ENCODE data around the gene DHX32. TPM values are rescaled to one million over a fixed set of nuclear protein-coding genes. Genes with fewer than 3 reads are reported as not detected.
"Not testable (repeated sequence)": the region's sequence is repeated elsewhere in the genome, so short reads cannot be mapped to it uniquely, and the experiment has no call there.

DHX32 gene
- total RNA-seq, 1 experiment from 2014 or later: 12.0 TPM

DNA sequence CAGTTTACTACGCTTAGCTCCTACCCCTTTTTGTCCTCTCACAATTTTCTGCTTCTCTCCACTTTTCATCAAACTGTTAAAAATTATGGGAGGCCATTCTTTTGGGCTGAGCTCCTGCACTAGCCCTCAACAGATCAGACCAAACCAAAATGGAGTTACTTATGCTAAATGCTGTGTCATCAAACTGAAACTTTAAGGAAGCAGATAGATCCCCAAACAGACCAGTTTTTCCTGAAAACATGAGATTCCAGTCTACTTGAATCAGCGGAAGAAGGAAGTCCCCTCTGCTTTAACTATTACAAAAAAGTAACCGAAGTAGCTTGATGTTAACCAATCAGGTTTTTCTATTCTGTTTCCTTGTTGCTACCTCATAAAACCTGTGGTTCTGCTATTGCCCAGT is 35.9 kb upstream of the DHX32 start:
- DNase-seq: no peak
- Histone ChIP-seq H3K4ac (ENCODE audit: low read depth, low read length) (no peak overlapping the region), H3K18ac (ENCODE audit: insufficient read length, low read depth, low read length) (no peak overlapping the region), H2BK20ac (ENCODE audit: low read depth, low read length, poor library complexity, severe bottlenecking) (no peak overlapping the region), H2BK12ac (ENCODE audit: insufficient read length, low read depth, low read length) (no peak overlapping the region), H4K5ac (ENCODE audit: insufficient read length, low read depth, low read length) (no peak overlapping the region), H3K4me1 (ENCODE audit: insufficient read depth, low read length) (no peaks in the 10 kb centered on the region), H2BK5ac (ENCODE audit: insufficient read length, low read length) (no peak overlapping the region), H4K20me1 (ENCODE audit: control insufficient read depth, insufficient read depth, insufficient read length) (no peaks in the 10 kb centered on the region), H2AK5ac (ENCODE audit: insufficient read length, low read length) (no peak overlapping the region), H3K9ac (ENCODE audit: extremely low read depth, insufficient read length, low read length) (no peak overlapping the region), H3K23me2 (ENCODE audit: insufficient read length, low read depth, low read length, poor library complexity, severe bottlenecking) (no peaks in the 10 kb centered on the region), H2BK15ac (ENCODE audit: low read depth, low read length) (no peak overlapping the region), H3K9me3 (ENCODE audit: control insufficient read depth, low read depth, low read length) (no peaks in the 10 kb centered on the region), H3K79me2 (ENCODE audit: insufficient read depth, low read length) (no peaks in the 10 kb centered on the region), H3K27ac (ENCODE audit: insufficient read length, low read depth, low read length) (no peak overlapping the region), H3K27me3 (ENCODE audit: insufficient read depth, low read length) (no peaks in the 10 kb centered on the region), H3K4me2 (ENCODE audit: insufficient read depth, insufficient read length, low read length) (no peak overlapping the region), H3K79me1 (ENCODE audit: insufficient read depth, low read depth, low read length, poor library complexity, severe bottlenecking) (no peaks in the 10 kb centered on the region), H3T11ph (ENCODE audit: low read length) (no peak overlapping the region), H3K56ac (ENCODE audit: insufficient read length, low read depth, low read length) (no peak overlapping the region), H4K8ac (replicated peaks; ENCODE audit: insufficient read length, low read depth, low read length) (no peak overlapping the region), H4K91ac (ENCODE audit: insufficient read length, low read depth, low read length) (no peak overlapping the region), H3K23ac (ENCODE audit: insufficient read length, low read depth, low read length) (no peak overlapping the region), H2AFZ (ENCODE audit: low read length) (no peak overlapping the region), H3K14ac (ENCODE audit: insufficient read depth, low read length) (no peak overlapping the region), H2BK120ac (ENCODE audit: low read depth, low read length, poor library complexity, severe bottlenecking) (no peak overlapping the region)
- Mint-ChIP-seq H3K4me3 (no peak overlapping the region), H3K9me3 (peaks cover 7 to 11% of the 10 kb centered on the region in 2 experiments), H3K27me3 (ENCODE audit: low read depth) (no peaks in the 10 kb centered on the region; the same call in 1 of the 2 replicates), H3K27ac (no peak overlapping the region), H3K4me1 (peaks cover 2 to 7% of the 10 kb centered on the region in 2 experiments; a peak in 3 of 4 replicates), H3K36me3 (ENCODE audit: insufficient read depth in 1 of 3, low read depth in 3 of 3) (peaks cover 0 to 6% (median 2%) of the 10 kb centered on the region in 3 experiments; a peak in 3 of 7 replicates)
- WGBS (ENCODE audit: extremely low coverage, insufficient read length, low lambda C conversion rate): no CpG with 5 or more reads among the region's 3 CpGs
- TF ChIP-seq, protein P1, sequence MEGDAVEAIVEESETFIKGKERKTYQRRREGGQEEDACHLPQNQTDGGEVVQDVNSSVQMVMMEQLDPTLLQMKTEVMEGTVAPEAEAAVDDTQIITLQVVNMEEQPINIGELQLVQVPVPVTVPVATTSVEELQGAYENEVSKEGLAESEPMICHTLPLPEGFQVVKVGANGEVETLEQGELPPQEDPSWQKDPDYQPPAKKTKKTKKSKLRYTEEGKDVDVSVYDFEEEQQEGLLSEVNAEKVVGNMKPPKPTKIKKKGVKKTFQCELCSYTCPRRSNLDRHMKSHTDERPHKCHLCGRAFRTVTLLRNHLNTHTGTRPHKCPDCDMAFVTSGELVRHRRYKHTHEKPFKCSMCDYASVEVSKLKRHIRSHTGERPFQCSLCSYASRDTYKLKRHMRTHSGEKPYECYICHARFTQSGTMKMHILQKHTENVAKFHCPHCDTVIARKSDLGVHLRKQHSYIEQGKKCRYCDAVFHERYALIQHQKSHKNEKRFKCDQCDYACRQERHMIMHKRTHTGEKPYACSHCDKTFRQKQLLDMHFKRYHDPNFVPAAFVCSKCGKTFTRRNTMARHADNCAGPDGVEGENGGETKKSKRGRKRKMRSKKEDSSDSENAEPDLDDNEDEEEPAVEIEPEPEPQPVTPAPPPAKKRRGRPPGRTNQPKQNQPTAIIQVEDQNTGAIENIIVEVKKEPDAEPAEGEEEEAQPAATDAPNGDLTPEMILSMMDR (conservative IDR thresholded peaks at IDR 0.05): no peak

- H3K9me3 Mint-ChIP-seq: peaks cover 12 to 19% of the 10 kb centered on the region in 2 experiments
- not testable (repeated sequence) for H3K27ac Mint-ChIP-seq; H3K4me3 Mint-ChIP-seq; H2AK5ac ChIP-seq (ENCODE audit: insufficient read length, low read length); H3K23me2 ChIP-seq (ENCODE audit: insufficient read length, low read depth, low read length, poor library complexity, severe bottlenecking); H2AFZ ChIP-seq (ENCODE audit: low read length); H2BK120ac ChIP-seq (ENCODE audit: low read depth, low read length, poor library complexity, severe bottlenecking); H3K18ac ChIP-seq (ENCODE audit: insufficient read length, low read depth, low read length); H4K20me1 ChIP-seq (ENCODE audit: control insufficient read depth, insufficient read depth, insufficient read length); H4K8ac ChIP-seq (replicated peaks; ENCODE audit: insufficient read length, low read depth, low read length); H4K91ac ChIP-seq (ENCODE audit: insufficient read length, low read depth, low read length); H3K4me1 Mint-ChIP-seq; H3K56ac ChIP-seq (ENCODE audit: insufficient read length, low read depth, low read length); H3K4me2 ChIP-seq (ENCODE audit: insufficient read depth, insufficient read length, low read length); H2BK20ac ChIP-seq (ENCODE audit: low read depth, low read length, poor library complexity, severe bottlenecking); H3K23ac ChIP-seq (ENCODE audit: insufficient read length, low read depth, low read length); H3K36me3 Mint-ChIP-seq (ENCODE audit: insufficient read depth in 1 of 3, low read depth in 3 of 3); H3K79me1 ChIP-seq (ENCODE audit: insufficient read depth, low read depth, low read length, poor library complexity, severe bottlenecking); H3K4me1 ChIP-seq (ENCODE audit: insufficient read depth, low read length); H3K27me3 Mint-ChIP-seq (ENCODE audit: low read depth); H3K4ac ChIP-seq (ENCODE audit: low read depth, low read length); H3K79me2 ChIP-seq (ENCODE audit: insufficient read depth, low read length); H2BK5ac ChIP-seq (ENCODE audit: insufficient read length, low read length); H2BK12ac ChIP-seq (ENCODE audit: insufficient read length, low read depth, low read length); DNase-seq; H3K27me3 ChIP-seq (ENCODE audit: insufficient read depth, low read length); H3T11ph ChIP-seq (ENCODE audit: low read length); H4K5ac ChIP-seq (ENCODE audit: insufficient read length, low read depth, low read length); H3K14ac ChIP-seq (ENCODE audit: insufficient read depth, low read length); H2BK15ac ChIP-seq (ENCODE audit: low read depth, low read length); H3K27ac ChIP-seq (ENCODE audit: insufficient read length, low read depth, low read length); H3K9ac ChIP-seq (ENCODE audit: extremely low read depth, insufficient read length, low read length)
- whole genome bisulfite sequencing (ENCODE audit: extremely low coverage, insufficient read length, low lambda C conversion rate): no CpG with 5 or more reads among the region's 6 CpGs
- peaks cover 11% of the 10 kb centered on the region for H3K9me3 ChIP-seq (ENCODE audit: control insufficient read depth, low read depth, low read length)
Observed at GRCh38 chr10:125913277-125913676, 32.2 kb upstream of the DHX32 start.
